H1 (cell line): Measurements from ENCODE around the gene TSPAN5. TPM values are rescaled to one million over a fixed set of nuclear protein-coding genes. Genes with fewer than 3 reads are reported as not detected.

ENCODE experiments used
- CTCF ChIA-PET: fragments of 300-600 bp; sonication (Branson Sonifier 250); formaldehyde crosslinking; loops from one replicate; lab custom pipeline; 2021; ENCODE audit not compliant: partially characterized antibody; lab: Charles Lee
- POLR2A ChIA-PET: fragments of 300-600 bp; sonication (Branson Sonifier 250); formaldehyde crosslinking; loops from one replicate; lab custom pipeline; 2021; ENCODE audit warnings: inconsistent platforms; ENCODE audit not compliant: partially characterized antibody; lab: Charles Lee
- DNase-seq, 2 experiments: peaks; one replicate each; pipeline versions ENCODE4 v3.0.0 to v3.0.0-alpha.2; 2010 to 2022; ENCODE audit warnings: low spot score in 2 of 2, low read depth in 1 of 2, mixed read lengths in 1 of 2
- FAIRE-seq: peaks from 2 replicates; lab custom pipeline; 2011; peaks lifted over from hg19 to GRCh38; lab: Jason Lieb, UNC
- H2AFZ ChIP-seq: 2 replicates; pipeline ENCODE4 v1.8.1; 2012; ENCODE audit warnings: low read length, inconsistent platforms
- H2AK5ac ChIP-seq: 2 replicates; pipeline ENCODE4 v1.6.1; 2013; ENCODE audit warnings: low read depth, low read length
- H2BK120ac ChIP-seq: replicated peaks from 2 replicates; pipeline ENCODE3; 2013; ENCODE audit warnings: low read depth, low read length, inconsistent platforms
- H2BK12ac ChIP-seq: 2 replicates; pipeline ENCODE4 v1.6.1; 2013; ENCODE audit warnings: low read depth, low read length
- H2BK15ac ChIP-seq: 2 replicates; pipeline ENCODE4 v1.6.1; 2013; ENCODE audit warnings: low read length
- H2BK20ac ChIP-seq: 2 replicates; pipeline ENCODE4 v1.6.1; 2013; ENCODE audit warnings: low read length
- H2BK5ac ChIP-seq: 2 replicates; pipeline ENCODE4 v1.6.1; 2013; ENCODE audit warnings: low read depth, low read length
- H3K14ac ChIP-seq: 2 replicates; pipeline ENCODE4 v1.6.1; 2013; ENCODE audit warnings: inconsistent platforms; ENCODE audit not compliant: insufficient read length
- H3K18ac ChIP-seq: 2 replicates; pipeline ENCODE4 v1.6.1; 2013; ENCODE audit warnings: low read length; ENCODE audit errors: extremely low read depth
- H3K23ac ChIP-seq: 2 replicates; pipeline ENCODE4 v1.6.1; 2013; ENCODE audit warnings: inconsistent platforms; ENCODE audit not compliant: insufficient read length
- H3K23me2 ChIP-seq: 2 replicates; pipeline ENCODE4 v1.6.1; 2013; ENCODE audit warnings: low read depth, low read length
- H3K27ac ChIP-seq: 2 replicates; pipeline ENCODE4 v1.6.1; 2011; ENCODE audit warnings: low read depth, low read length, inconsistent platforms
- H3K27me3 ChIP-seq, 4 experiments: replicated peaks in 1 of 4; 1 replicate in 1 of 4; 2 replicates in 3 of 4; pipeline versions ENCODE4 v1.6.1 to v1.8.1; 2011 to 2013; ENCODE audit warnings: low read length in 3 of 4, mild to moderate bottlenecking in 3 of 4, inconsistent platforms in 2 of 4, mixed read lengths in 2 of 4, moderate library complexity in 1 of 4; ENCODE audit not compliant: control insufficient read depth in 3 of 4, insufficient read depth in 3 of 4; ENCODE audit errors: extremely low read depth in 1 of 4
- H3K36me3 ChIP-seq, 4 experiments: 2 replicates each; pipeline versions ENCODE4 v1.6.1 to v1.8.1; 2011 to 2013; ENCODE audit warnings: mild to moderate bottlenecking in 4 of 4, low read length in 3 of 4, moderate library complexity in 2 of 4, control low read depth in 1 of 4, inconsistent platforms in 1 of 4; ENCODE audit not compliant: insufficient read depth in 4 of 4, control insufficient read depth in 2 of 4
- H3K4ac ChIP-seq: replicated peaks from 2 replicates; pipeline ENCODE3; 2013; ENCODE audit warnings: low read length, low read depth, mixed read lengths, inconsistent platforms; ENCODE audit not compliant: insufficient read length
- H3K4me1 ChIP-seq, 4 experiments: replicated peaks in 1 of 4; 1 replicate in 1 of 4; 2 replicates in 3 of 4; pipeline versions ENCODE4 v1.6.1 to v1.8.1; 2011 to 2013; ENCODE audit warnings: low read length in 3 of 4, inconsistent platforms in 2 of 4, mixed read lengths in 1 of 4; ENCODE audit not compliant: insufficient read depth in 4 of 4, control insufficient read depth in 3 of 4
- H3K4me2 ChIP-seq, 2 experiments: 2 replicates each; pipeline versions ENCODE4 v1.6.1 to v1.8.1; 2011 to 2013; ENCODE audit warnings: low read depth in 2 of 2, low read length in 2 of 2, control low read depth in 1 of 2, inconsistent platforms in 1 of 2, mild to moderate bottlenecking in 1 of 2; ENCODE audit not compliant: insufficient read depth in 1 of 2
- H3K4me3 ChIP-seq, 4 experiments: fragments of 200-600, 300-600 bp in 1 of 4; sonication (generic), shearing (Covaris generic), sonication (Bioruptor Twin) in 1 of 4; 2 replicates each; pipeline versions ENCODE4 v1.5.1 to v1.8.1; 2011 to 2016; ENCODE audit warnings: low read length in 4 of 4, low read depth in 3 of 4, control low read depth in 2 of 4, inconsistent platforms in 2 of 4, mild to moderate bottlenecking in 2 of 4, mixed read lengths in 1 of 4, moderate library complexity in 1 of 4; ENCODE audit not compliant: insufficient read depth in 2 of 4; ENCODE audit errors: extremely low read depth in 1 of 4
- H3K56ac ChIP-seq: replicated peaks from 2 replicates; pipeline ENCODE3; 2013; ENCODE audit warnings: low read depth, mild to moderate bottlenecking, mixed read lengths, low read length, inconsistent platforms; ENCODE audit not compliant: insufficient read length
- H3K79me1 ChIP-seq: 2 replicates; pipeline ENCODE4 v1.6.1; 2013; ENCODE audit warnings: low read depth, low read length, control low read depth
- H3K79me2 ChIP-seq, 2 experiments: 2 replicates each; pipeline versions ENCODE4 v1.6.1 to v1.8.1; 2012 to 2013; ENCODE audit warnings: low read length in 2 of 2, mild to moderate bottlenecking in 2 of 2, inconsistent platforms in 1 of 2; ENCODE audit not compliant: insufficient read depth in 2 of 2, control insufficient read depth in 1 of 2
- H3K9ac ChIP-seq, 4 experiments: replicated peaks in 1 of 4; 1 replicate in 1 of 4; 2 replicates in 3 of 4; pipeline versions ENCODE4 v1.6.1 to v1.8.1; 2011 to 2013; ENCODE audit warnings: low read depth in 3 of 4, low read length in 3 of 4, control low read depth in 2 of 4, mild to moderate bottlenecking in 2 of 4, moderate library complexity in 2 of 4, inconsistent platforms in 1 of 4; ENCODE audit errors: extremely low read depth in 1 of 4
- H3K9me3 ChIP-seq, 2 experiments: 2 replicates each; pipeline versions ENCODE4 v1.6.1 to v1.8.1; 2012 to 2013; ENCODE audit warnings: mild to moderate bottlenecking in 2 of 2, moderate library complexity in 2 of 2, control low read depth in 1 of 2, inconsistent platforms in 1 of 2, low read depth in 1 of 2, low read length in 1 of 2, mixed read lengths in 1 of 2; ENCODE audit not compliant: insufficient read depth in 2 of 2
- H4K20me1 ChIP-seq, 2 experiments: replicated peaks in 1 of 2; 2 replicates each; pipeline versions ENCODE3 to v1.8.1; 2011 to 2013; ENCODE audit warnings: inconsistent platforms in 2 of 2, low read length in 2 of 2, mild to moderate bottlenecking in 1 of 2; ENCODE audit not compliant: insufficient read depth in 2 of 2, control insufficient read depth in 1 of 2
- H4K5ac ChIP-seq: 2 replicates; pipeline ENCODE4 v1.6.1; 2013; ENCODE audit warnings: low read length, low read depth, mixed read lengths, inconsistent platforms; ENCODE audit not compliant: insufficient read length
- H4K8ac ChIP-seq: 2 replicates; pipeline ENCODE4 v1.8.0; 2013; ENCODE audit warnings: mild to moderate bottlenecking, moderate library complexity, low read length, inconsistent platforms; ENCODE audit not compliant: insufficient read depth; ENCODE audit errors: extremely low read depth
- H4K91ac ChIP-seq: replicated peaks from 2 replicates; pipeline ENCODE3; 2013; ENCODE audit warnings: low read length, mixed read lengths, inconsistent platforms; ENCODE audit not compliant: insufficient read length
- CTCF ChIP-seq, 3 experiments: IDR thresholded peaks; 1 replicate in 2 of 3; 2 replicates in 1 of 3; pipeline versions ENCODE4 v1.5.1 to v1.6.1; 2011; ENCODE audit warnings: low read length in 3 of 3, mild to moderate bottlenecking in 3 of 3, inconsistent platforms in 2 of 3, low read depth in 1 of 3, moderate library complexity in 1 of 3; ENCODE audit not compliant: insufficient read depth in 1 of 3; ENCODE audit errors: control extremely low read depth in 1 of 3
- RFX5 ChIP-seq: IDR thresholded peaks from 2 replicates; pipeline ENCODE4 v1.6.1; 2011; ENCODE audit warnings: low read depth, low read length, improper control_type of control experiment, borderline replicate concordance
- RNF2 ChIP-seq: fragments of 200-900, 300-1000 bp; sonication (generic); IDR thresholded peaks from 2 replicates; pipeline ENCODE4 v1.7.1; 2016; ENCODE audit warnings: borderline replicate concordance, low read depth, mild to moderate bottlenecking, antibody characterized with exemption, low read length; ENCODE audit not compliant: poor library complexity, severe bottlenecking; ENCODE audit errors: missing control alignments
- WGBS, 2 experiments: shearing (Covaris generic) in 1 of 2; methylation state at CpG; one replicate each; pipeline versions ENCODE4 v1.1.6 to v1.1.7; 2013 to 2015; ENCODE audit warnings: low lambda C conversion rate in 2 of 2, mixed read lengths in 2 of 2, inconsistent platforms in 1 of 2, low coverage in 1 of 2, missing lambda C conversion rate in 1 of 2; ENCODE audit not compliant: insufficient replicate concordance in 2 of 2, insufficient coverage in 1 of 2, insufficient read length in 1 of 2; ENCODE audit errors: extremely low coverage in 1 of 2, missing lambda C conversion rate in 1 of 2; 5-methylcytosine and 5-hydroxymethylcytosine counted together
- polyA plus RNA-seq, 7 experiments: library from polyadenylated mRNA; depleted of rRNA in 3 of 7; stranded (reverse) in 5 of 7; unstranded in 2 of 7; fragments of >200 nt in 5 of 7; fragments of 200-250 nt in 2 of 7; gene quantifications; 1 replicate in 5 of 7; 2 replicates in 1 of 7; 4 replicates in 1 of 7; pipeline versions ENCODE4 v1.2.1 to v1.2.3, GENCODE V29; 2011 to 2013; ENCODE audit warnings: missing spikeins in 2 of 7, mixed read lengths in 2 of 7
- total RNA-seq: library from RNA; stranded (reverse); fragmentation: NEBNext Ultra II Directional; extraction: Animal tissue kit (Norgen Biotek cat#: 25700); gene quantifications from 2 replicates; pipeline ENCODE4 v1.2.1, GENCODE V29; 2021

The TSPAN5 gene
- total and polyA plus RNA-seq, 2 of the 8 experiments (the other 6 are each of a cell fraction or from before 2014, with no cell fraction given) = 17.6 to 21.2 TPM

- Histone ChIP-seq H2BK12ac (no peak overlapping the region), H4K91ac (no peak overlapping the region), H3K4ac (no peak overlapping the region), H3K56ac (no peak overlapping the region), H3K9me3 (peaks cover 0 to 8% of the 10 kb centered on the region in 2 experiments; a peak in 1 of 4 replicates), H3K79me1 (no peaks in the 10 kb centered on the region; the same call in 1 of the 2 replicates), H3K9ac (no peak overlapping the region), H3K23me2 (no peaks in the 10 kb centered on the region), H4K8ac (no peak overlapping the region), H3K14ac (no peak overlapping the region), H2AFZ (no peak overlapping the region), H3K27ac (no peak overlapping the region), H3K23ac (no peak overlapping the region), H3K4me3 (no peak overlapping the region), H2BK20ac (no peak overlapping the region), H4K20me1 (no peaks in the 10 kb centered on the region), H3K27me3 (no peaks in the 10 kb centered on the region), H3K18ac (no peak overlapping the region), H2BK15ac (no peak overlapping the region; the same call in 1 of the 2 replicates), H4K5ac (no peak overlapping the region), H3K4me2 (no peak overlapping the region), H2BK120ac (no peak overlapping the region), H2AK5ac (no peak overlapping the region), H3K4me1 (peaks cover 3 to 16% (median 8%) of the 10 kb centered on the region in 4 experiments; a peak in 4 of 7 replicates), H3K79me2 (peaks cover 0 to 7% of the 10 kb centered on the region in 2 experiments; a peak in 2 of 4 replicates), H2BK5ac (no peak overlapping the region), H3K36me3 (no peaks in the 10 kb centered on the region; a peak in 1 of 8 replicates)
- CTCF ChIA-PET = interaction anchor here (0.9 to 2.0 kb wide), 5 partner anchors 14 to 87 kb away, joined by 3 to 4 read pairs (median 3); no protein-coding TSS in a partner anchor
- POLR2A ChIA-PET = interaction anchor here (1.4 kb wide), 1 partner anchor 17 kb away, joined by 3 read pairs; no protein-coding TSS in a partner anchor
- 91% methylated on average over 7 of the region's 7 CpGs; no CpG with 5 or more reads in 1 of the 2 experiments for WGBS, 2 experiments
- TF ChIP-seq CTCF (IDR thresholded peaks at IDR 0.05; ENCODE audit: control extremely low read depth in 1 of 3, insufficient read depth in 1 of 3, low read depth in 1 of 3, low read length in 3 of 3) (no peak), RFX5 (no peak), RNF2 (no peak)
- no peak for DNase-seq
- FAIRE-seq = no peak
Observed at GRCh38 chr4:98519268-98519977, 139.0 kb downstream of the TSPAN5 start.
